ENCODE data around the gene AASDHPPT. TPM values are rescaled to one million over a fixed set of nuclear protein-coding genes. Genes with fewer than 3 reads are reported as not detected.

The AASDHPPT gene
- total RNA-seq, 1 experiment from 2014 or later = 47.1 TPM

GRCh38 chr11:106101819-106102218 is 24.4 kb downstream of the AASDHPPT start:
- Histone ChIP-seq H3K4ac (ENCODE audit: low read depth, low read length) (no peak overlapping the region), H2AFZ (ENCODE audit: low read length) (no peak overlapping the region), H2BK5ac (ENCODE audit: insufficient read length, low read length) (no peak overlapping the region), H3K18ac (ENCODE audit: insufficient read length, low read depth, low read length) (no peak overlapping the region), H3K9ac (ENCODE audit: extremely low read depth, insufficient read length, low read length) (no peak overlapping the region), H3K9me3 (ENCODE audit: control insufficient read depth, low read depth, low read length) (no peaks in the 10 kb centered on the region), H2BK12ac (ENCODE audit: insufficient read length, low read depth, low read length) (no peak overlapping the region), H3K79me2 (ENCODE audit: insufficient read depth, low read length) (no peaks in the 10 kb centered on the region), H2BK15ac (ENCODE audit: low read depth, low read length) (no peak overlapping the region), H3K23ac (ENCODE audit: insufficient read length, low read depth, low read length) (no peak overlapping the region), H2AK5ac (ENCODE audit: insufficient read length, low read length) (no peak overlapping the region), H4K91ac (ENCODE audit: insufficient read length, low read depth, low read length) (no peak overlapping the region), H2BK120ac (ENCODE audit: low read depth, low read length, poor library complexity, severe bottlenecking) (no peak overlapping the region), H3T11ph (ENCODE audit: low read length) (no peak overlapping the region), H4K5ac (ENCODE audit: insufficient read length, low read depth, low read length) (no peak overlapping the region), H3K4me2 (ENCODE audit: insufficient read depth, insufficient read length, low read length) (no peak overlapping the region), H3K27me3 (ENCODE audit: insufficient read depth, low read length) (no peaks in the 10 kb centered on the region), H4K8ac (replicated peaks; ENCODE audit: insufficient read length, low read depth, low read length) (no peak overlapping the region), H4K20me1 (ENCODE audit: control insufficient read depth, insufficient read depth, insufficient read length) (no peaks in the 10 kb centered on the region), H3K4me1 (ENCODE audit: insufficient read depth, low read length) (peaks cover 6% of the 10 kb centered on the region; the same call in 1 of the 2 replicates), H3K56ac (ENCODE audit: insufficient read length, low read depth, low read length) (no peak overlapping the region), H3K14ac (ENCODE audit: insufficient read depth, low read length) (no peak overlapping the region), H2BK20ac (ENCODE audit: low read depth, low read length, poor library complexity, severe bottlenecking) (no peak overlapping the region), H3K27ac (ENCODE audit: insufficient read length, low read depth, low read length) (no peak overlapping the region), H3K23me2 (ENCODE audit: insufficient read length, low read depth, low read length, poor library complexity, severe bottlenecking) (no peaks in the 10 kb centered on the region), H3K79me1 (ENCODE audit: insufficient read depth, low read depth, low read length, poor library complexity, severe bottlenecking) (no peaks in the 10 kb centered on the region)
- Mint-ChIP-seq H3K27me3 (ENCODE audit: low read depth) (no peaks in the 10 kb centered on the region), H3K4me3 (no peak overlapping the region), H3K27ac (no peak overlapping the region), H3K4me1 (peaks cover 12 to 13% of the 10 kb centered on the region in 2 experiments), H3K36me3 (ENCODE audit: insufficient read depth in 1 of 3, low read depth in 3 of 3) (peaks cover 6 to 22% (median 12%) of the 10 kb centered on the region in 3 experiments; a peak in 5 of 7 replicates), H3K9me3 (no peaks in the 10 kb centered on the region; a peak in 2 of 5 replicates)
- no peak for TF ChIP-seq CTCF (conservative IDR thresholded peaks at IDR 0.05)
- WGBS (ENCODE audit: extremely low coverage, insufficient read length, low lambda C conversion rate) = no CpG with 5 or more reads among the region's 1 CpG
- DNase-seq = no peak
